Fibroblast of the aortic adventitia (primary cell): ENCODE data around the gene GRM2. TPM values are rescaled to one million over a fixed set of nuclear protein-coding genes. Genes with fewer than 3 reads are reported as not detected.

Source experiments
- DNase-seq: peaks from one replicate; pipeline ENCODE4 v3.0.0-alpha.2; 2010; ENCODE audit warnings: low read depth
- H3K4me3 ChIP-seq: 2 replicates; pipeline ENCODE4 v1.5.1; 2011; ENCODE audit warnings: low read depth, mild to moderate bottlenecking, control low read depth, low read length, moderate library complexity
- total RNA-seq: library from RNA; depleted of rRNA; stranded (reverse); fragments of >200 nt; gene quantifications from 2 replicates; pipeline ENCODE4 v1.2.3, GENCODE V29; 2012; ENCODE audit warnings: low replicate concordance
- TF ChIP-seq, protein P1 (sequence below): IDR thresholded peaks from 2 replicates; pipeline ENCODE4 v1.5.1; 2011; ENCODE audit warnings: mild to moderate bottlenecking, low read length, control low read depth, inconsistent platforms; ENCODE audit not compliant: insufficient read depth

Gene GRM2
- total RNA-seq, 1 donor: under 0.01 TPM

DNA sequence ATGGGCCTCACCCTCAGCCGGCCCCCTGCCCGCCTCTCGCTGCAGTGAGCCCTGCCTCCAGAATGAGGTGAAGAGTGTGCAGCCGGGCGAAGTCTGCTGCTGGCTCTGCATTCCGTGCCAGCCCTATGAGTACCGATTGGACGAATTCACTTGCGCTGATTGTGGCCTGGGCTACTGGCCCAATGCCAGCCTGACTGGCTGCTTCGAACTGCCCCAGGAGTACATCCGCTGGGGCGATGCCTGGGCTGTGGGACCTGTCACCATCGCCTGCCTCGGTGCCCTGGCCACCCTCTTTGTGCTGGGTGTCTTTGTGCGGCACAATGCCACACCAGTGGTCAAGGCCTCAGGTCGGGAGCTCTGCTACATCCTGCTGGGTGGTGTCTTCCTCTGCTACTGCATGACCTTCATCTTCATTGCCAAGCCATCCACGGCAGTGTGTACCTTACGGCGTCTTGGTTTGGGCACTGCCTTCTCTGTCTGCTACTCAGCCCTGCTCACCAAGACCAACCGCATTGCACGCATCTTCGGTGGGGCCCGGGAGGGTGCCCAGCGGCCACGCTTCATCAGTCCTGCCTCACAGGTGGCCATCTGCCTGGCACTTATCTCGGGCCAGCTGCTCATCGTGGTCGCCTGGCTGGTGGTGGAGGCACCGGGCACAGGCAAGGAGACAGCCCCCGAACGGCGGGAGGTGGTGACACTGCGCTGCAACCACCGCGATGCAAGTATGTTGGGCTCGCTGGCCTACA, 8.5 kb downstream of the GRM2 start:
- DNase-seq: no peak
- TF ChIP-seq, protein P1, sequence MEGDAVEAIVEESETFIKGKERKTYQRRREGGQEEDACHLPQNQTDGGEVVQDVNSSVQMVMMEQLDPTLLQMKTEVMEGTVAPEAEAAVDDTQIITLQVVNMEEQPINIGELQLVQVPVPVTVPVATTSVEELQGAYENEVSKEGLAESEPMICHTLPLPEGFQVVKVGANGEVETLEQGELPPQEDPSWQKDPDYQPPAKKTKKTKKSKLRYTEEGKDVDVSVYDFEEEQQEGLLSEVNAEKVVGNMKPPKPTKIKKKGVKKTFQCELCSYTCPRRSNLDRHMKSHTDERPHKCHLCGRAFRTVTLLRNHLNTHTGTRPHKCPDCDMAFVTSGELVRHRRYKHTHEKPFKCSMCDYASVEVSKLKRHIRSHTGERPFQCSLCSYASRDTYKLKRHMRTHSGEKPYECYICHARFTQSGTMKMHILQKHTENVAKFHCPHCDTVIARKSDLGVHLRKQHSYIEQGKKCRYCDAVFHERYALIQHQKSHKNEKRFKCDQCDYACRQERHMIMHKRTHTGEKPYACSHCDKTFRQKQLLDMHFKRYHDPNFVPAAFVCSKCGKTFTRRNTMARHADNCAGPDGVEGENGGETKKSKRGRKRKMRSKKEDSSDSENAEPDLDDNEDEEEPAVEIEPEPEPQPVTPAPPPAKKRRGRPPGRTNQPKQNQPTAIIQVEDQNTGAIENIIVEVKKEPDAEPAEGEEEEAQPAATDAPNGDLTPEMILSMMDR: no peak
- no peak overlapping the region for H3K4me3 ChIP-seq

GRCh38 chr3:51715977-51716294, 9.1 kb downstream of the GRM2 start:
- no peak for DNase-seq
- TF ChIP-seq, protein P1: no peak
- no peak overlapping the region for H3K4me3 ChIP-seq

DNA sequence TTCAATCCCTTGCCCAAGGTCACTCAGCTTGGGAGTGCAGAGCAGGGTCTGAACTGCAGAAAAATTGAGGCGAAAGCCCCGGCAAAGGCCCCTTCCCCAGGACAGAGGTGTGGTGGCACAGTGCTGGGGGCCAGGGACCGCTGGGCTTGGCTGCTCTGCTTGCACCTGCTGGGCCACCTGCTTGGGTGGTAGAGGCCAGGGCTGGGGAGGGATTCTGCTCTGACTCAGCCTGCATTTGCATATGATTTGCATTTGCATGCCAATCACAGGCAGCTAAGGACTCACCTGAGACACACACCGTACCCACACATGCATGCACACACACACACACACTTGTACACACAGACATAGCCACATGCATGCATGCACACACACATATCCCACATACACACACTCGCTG, 9.9 kb downstream of the GRM2 start:
- no peak for DNase-seq
- TF ChIP-seq, protein P1: no peak

DNA sequence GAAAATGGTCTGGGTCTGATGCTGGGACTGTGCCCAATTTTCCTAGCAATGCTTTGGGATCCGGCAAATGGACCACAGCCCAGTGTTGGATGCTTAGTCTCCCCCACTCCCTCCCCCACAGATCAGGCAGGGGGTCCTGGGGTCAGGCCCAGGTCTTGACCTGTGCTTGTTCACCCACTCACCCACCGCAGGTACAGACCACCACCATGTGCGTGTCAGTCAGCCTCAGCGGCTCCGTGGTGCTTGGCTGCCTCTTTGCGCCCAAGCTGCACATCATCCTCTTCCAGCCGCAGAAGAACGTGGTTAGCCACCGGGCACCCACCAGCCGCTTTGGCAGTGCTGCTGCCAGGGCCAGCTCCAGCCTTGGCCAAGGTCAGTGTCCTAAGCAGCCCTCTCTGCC, 10.6 kb downstream of the GRM2 start:
- no peak for DNase-seq
- TF ChIP-seq, protein P1: no peak
- H3K4me3 ChIP-seq: no peak overlapping the region

More for the DNA sequence above, 9.9 kb downstream of the GRM2 start:
- no peak overlapping the region for H3K4me3 ChIP-seq

- TF ChIP-seq, protein P1: no peak
- no peak overlapping the region for H3K4me3 ChIP-seq
- no peak for DNase-seq
Observed at GRCh38 chr3:51717947-51718346, 11.1 kb downstream of the GRM2 start.

DNA sequence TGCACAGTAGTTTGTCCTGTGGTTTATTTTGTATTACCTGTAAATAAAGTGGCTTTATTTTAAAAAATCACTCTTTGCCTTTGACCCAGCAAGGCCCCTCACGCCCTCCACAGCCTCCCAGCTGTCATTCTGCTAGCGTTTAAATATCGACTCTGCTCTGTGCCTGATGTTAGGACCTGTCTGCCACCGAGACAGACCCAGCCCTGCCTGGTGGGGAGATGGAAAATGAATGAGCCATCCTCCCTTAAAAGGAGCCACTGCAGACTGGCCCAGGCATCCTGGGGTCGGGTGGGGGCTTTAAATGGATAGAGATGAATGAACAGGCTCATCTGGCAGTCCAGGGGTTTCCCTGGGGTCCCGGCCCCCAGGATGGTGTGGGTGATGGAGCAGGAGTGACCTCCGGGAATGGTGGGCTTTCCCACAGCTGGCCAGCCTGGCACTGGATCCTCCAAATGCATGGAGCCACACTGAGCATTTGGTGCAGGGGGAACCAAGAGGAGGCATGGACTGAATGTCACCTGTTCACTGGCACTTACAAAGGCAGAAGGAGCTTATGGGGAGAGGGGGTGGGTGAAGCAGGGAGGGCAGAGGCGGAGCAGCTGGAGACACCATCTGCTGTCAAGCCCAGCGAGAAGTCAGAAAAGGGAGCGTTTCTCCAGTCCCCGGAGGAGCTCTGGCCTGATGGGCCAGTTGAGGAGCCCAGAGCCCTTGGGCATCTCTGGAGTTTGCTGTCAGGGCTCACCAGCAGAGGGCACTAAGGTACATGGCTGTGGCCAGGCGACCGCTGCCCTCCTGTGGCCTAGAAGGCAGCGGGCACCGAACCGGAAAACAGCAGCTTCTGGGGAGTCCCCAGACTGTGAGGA, 11.9 kb downstream of the GRM2 start:
- no peak overlapping the region for H3K4me3 ChIP-seq
- TF ChIP-seq, protein P1: peak; percentile 59
- peak; percentile 17 for DNase-seq
